ENCODE measurements around the gene PKMYT1. TPM values are rescaled to one million over a fixed set of nuclear protein-coding genes. Genes with fewer than 3 reads are reported as not detected.

PKMYT1 gene
- total and polyA plus RNA-seq, 9 of the 15 experiments (the other 6 are each of a cell fraction or from before 2014, with no cell fraction given): 8.7 to 201 (median 37.8) TPM

GRCh38 chr16:2973093-2973492, 7.2 kb downstream of the PKMYT1 start (continued):
- TF ChIP-seq KLF13 (tag; IDR thresholded peaks at IDR 0.05; ENCODE audit: borderline replicate concordance, low read depth) (no peak), RAD21 (CRISPR knock-in tag; conservative IDR thresholded peaks at IDR 0.05 in 1 of 2, IDR thresholded peaks at IDR 0.05 in 1 of 2) (no peak), KDM4B (IDR thresholded peaks at IDR 0.05; ENCODE audit: borderline replicate concordance in 2 of 2, low read depth in 1 of 2) (no peak), EGR1 (conservative IDR thresholded peaks at IDR 0.05) (no peak), HNRNPLL (IDR thresholded peaks at IDR 0.05; ENCODE audit: low read depth, low read length, poor library complexity, severe bottlenecking) (no peak), BMI1 (IDR thresholded peaks at IDR 0.05; ENCODE audit: low read length) (no peak), POLR2A (conservative IDR thresholded peaks at IDR 0.05) (peak; percentile 5), KAT2B (IDR thresholded peaks at IDR 0.05; ENCODE audit: low read depth, low read length) (no peak), SUPT5H (IDR thresholded peaks at IDR 0.05) (peak; percentile 3; the same call in 1 of the 2 replicates), GTF3C2 (IDR thresholded peaks at IDR 0.05; ENCODE audit: borderline replicate concordance, extremely low read depth, insufficient read length) (no peak), NR2C2 (CRISPR knock-in tag; IDR thresholded peaks at IDR 0.05) (no peak), NR2C2 (tag; IDR thresholded peaks at IDR 0.05) (no peak), ZNF583 (CRISPR knock-in tag; IDR thresholded peaks at IDR 0.05) (no peak)
- TF ChIP-seq, protein P1, sequence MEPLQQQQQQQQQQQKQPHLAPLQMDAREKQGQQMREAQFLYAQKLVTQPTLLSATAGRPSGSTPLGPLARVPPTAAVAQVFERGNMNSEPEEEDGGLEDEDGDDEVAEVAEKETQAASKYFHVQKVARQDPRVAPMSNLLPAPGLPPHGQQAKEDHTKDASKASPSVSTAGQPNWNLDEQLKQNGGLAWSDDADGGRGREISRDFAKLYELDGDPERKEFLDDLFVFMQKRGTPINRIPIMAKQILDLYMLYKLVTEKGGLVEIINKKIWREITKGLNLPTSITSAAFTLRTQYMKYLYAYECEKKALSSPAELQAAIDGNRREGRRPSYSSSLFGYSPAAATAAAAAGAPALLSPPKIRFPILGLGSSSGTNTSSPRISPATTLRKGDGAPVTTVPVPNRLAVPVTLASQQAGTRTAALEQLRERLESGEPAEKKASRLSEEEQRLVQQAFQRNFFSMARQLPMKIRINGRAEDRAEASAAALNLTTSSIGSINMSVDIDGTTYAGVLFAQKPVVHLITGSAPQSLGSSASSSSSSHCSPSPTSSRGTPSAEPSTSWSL (CRISPR knock-in tag; IDR thresholded peaks at IDR 0.05; ENCODE audit: borderline replicate concordance): no peak
- TF ChIP-seq, protein P2, sequence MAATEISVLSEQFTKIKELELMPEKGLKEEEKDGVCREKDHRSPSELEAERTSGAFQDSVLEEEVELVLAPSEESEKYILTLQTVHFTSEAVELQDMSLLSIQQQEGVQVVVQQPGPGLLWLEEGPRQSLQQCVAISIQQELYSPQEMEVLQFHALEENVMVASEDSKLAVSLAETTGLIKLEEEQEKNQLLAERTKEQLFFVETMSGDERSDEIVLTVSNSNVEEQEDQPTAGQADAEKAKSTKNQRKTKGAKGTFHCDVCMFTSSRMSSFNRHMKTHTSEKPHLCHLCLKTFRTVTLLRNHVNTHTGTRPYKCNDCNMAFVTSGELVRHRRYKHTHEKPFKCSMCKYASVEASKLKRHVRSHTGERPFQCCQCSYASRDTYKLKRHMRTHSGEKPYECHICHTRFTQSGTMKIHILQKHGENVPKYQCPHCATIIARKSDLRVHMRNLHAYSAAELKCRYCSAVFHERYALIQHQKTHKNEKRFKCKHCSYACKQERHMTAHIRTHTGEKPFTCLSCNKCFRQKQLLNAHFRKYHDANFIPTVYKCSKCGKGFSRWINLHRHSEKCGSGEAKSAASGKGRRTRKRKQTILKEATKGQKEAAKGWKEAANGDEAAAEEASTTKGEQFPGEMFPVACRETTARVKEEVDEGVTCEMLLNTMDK (IDR thresholded peaks at IDR 0.05; ENCODE audit: borderline replicate concordance, insufficient read depth, low read depth, low read length, poor library complexity, severe bottlenecking): no peak
- TF ChIP-seq, protein P3, sequence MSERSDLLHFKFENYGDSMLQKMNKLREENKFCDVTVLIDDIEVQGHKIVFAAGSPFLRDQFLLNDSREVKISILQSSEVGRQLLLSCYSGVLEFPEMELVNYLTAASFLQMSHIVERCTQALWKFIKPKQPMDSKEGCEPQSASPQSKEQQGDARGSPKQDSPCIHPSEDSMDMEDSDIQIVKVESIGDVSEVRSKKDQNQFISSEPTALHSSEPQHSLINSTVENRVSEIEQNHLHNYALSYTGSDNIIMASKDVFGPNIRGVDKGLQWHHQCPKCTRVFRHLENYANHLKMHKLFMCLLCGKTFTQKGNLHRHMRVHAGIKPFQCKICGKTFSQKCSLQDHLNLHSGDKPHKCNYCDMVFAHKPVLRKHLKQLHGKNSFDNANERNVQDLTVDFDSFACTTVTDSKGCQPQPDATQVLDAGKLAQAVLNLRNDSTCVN (CRISPR knock-in tag; IDR thresholded peaks at IDR 0.05): no peak
